A549 (cell line): ENCODE results near the gene MTRFR.

Source experiments
- BHLHE40 ChIP-seq: IDR thresholded peaks from 2 replicates; pipeline ENCODE4 v1.6.1; 2012; ENCODE audit warnings: low read depth, low read length, inconsistent platforms
- CTCF ChIP-seq: fragments of >200 bp; sonication (Bioruptor Twin); formaldehyde crosslinking; IDR thresholded peaks from 3 replicates; pipeline ENCODE4 v1.5.1; 2016
- EP300 ChIP-seq, 2 experiments: fragments of >200 bp; sonication (Bioruptor Twin); formaldehyde crosslinking; IDR thresholded peaks; 2 replicates in 1 of 2; 3 replicates in 1 of 2; pipeline ENCODE4 v1.6.1; 2016 to 2017
- JUN ChIP-seq, 2 experiments: fragments of >200 bp; sonication (Bioruptor Twin); formaldehyde crosslinking; IDR thresholded peaks; 2 replicates in 1 of 2; 3 replicates in 1 of 2; pipeline ENCODE4 v1.6.1; 2016 to 2017
- JUNB ChIP-seq: fragments of >200 bp; sonication (Bioruptor Twin); formaldehyde crosslinking; IDR thresholded peaks from 2 replicates; pipeline ENCODE4 v1.6.1; 2016
- POLR2A ChIP-seq: IDR thresholded peaks from 2 replicates; pipeline ENCODE4 v1.6.1; 2012; ENCODE audit warnings: mild to moderate bottlenecking, low read length
- RAD21 ChIP-seq, 2 experiments: fragments of >200 bp in 1 of 2; sonication (Bioruptor Twin) in 1 of 2; formaldehyde crosslinking in 1 of 2; IDR thresholded peaks in 1 of 2; conservative IDR thresholded peaks in 1 of 2; 2 replicates in 1 of 2; 3 replicates in 1 of 2; pipeline ENCODE4 v1.6.1; 2012 to 2018; ENCODE audit warnings: inconsistent platforms in 1 of 2
- RNF2 ChIP-seq: fragments of 200-600 bp; sonication (generic); IDR thresholded peaks from 2 replicates; pipeline ENCODE4 v1.6.1; 2016; ENCODE audit warnings: low read depth, mild to moderate bottlenecking, antibody characterized with exemption, moderate library complexity, borderline replicate concordance
- USF2 ChIP-seq: fragments of 450-650 bp; IDR thresholded peaks from 2 replicates; pipeline ENCODE4 v1.6.1; 2014; ENCODE audit warnings: antibody characterized with exemption
- TF ChIP-seq, protein P1 (sequence below): IDR thresholded peaks from 2 replicates; pipeline ENCODE4 v1.6.1; 2012

GRCh38 chr12:123245678-123246077, 12.4 kb downstream of the MTRFR start:
- TF ChIP-seq RAD21 (conservative IDR thresholded peaks at IDR 0.05 in 1 of 2, IDR thresholded peaks at IDR 0.05 in 1 of 2) (no peak), BHLHE40 (no peak), EP300 (IDR thresholded peaks at IDR 0.05) (no peak), CTCF (no peak), JUN (IDR thresholded peaks at IDR 0.05) (no peak), POLR2A (no peak), RNF2 (no peak), JUNB (no peak), USF2 (no peak)
- TF ChIP-seq, protein P1, sequence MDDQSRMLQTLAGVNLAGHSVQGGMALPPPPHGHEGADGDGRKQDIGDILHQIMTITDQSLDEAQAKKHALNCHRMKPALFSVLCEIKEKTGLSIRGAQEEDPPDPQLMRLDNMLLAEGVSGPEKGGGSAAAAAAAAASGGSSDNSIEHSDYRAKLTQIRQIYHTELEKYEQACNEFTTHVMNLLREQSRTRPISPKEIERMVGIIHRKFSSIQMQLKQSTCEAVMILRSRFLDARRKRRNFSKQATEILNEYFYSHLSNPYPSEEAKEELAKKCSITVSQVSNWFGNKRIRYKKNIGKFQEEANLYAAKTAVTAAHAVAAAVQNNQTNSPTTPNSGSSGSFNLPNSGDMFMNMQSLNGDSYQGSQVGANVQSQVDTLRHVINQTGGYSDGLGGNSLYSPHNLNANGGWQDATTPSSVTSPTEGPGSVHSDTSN = no peak
